Liver (tissue), 3 donors: ENCODE data around the gene CDH1.

Experiments
- EGR1 ChIP-seq, 2 donors: IDR thresholded peaks; 2 replicates each; pipeline ENCODE4 v1.6.1; 2016 to 2018; ENCODE audit warnings: antibody characterized with exemption in 2 of 2, low read depth in 2 of 2
- RAD21 ChIP-seq, 2 donors: IDR thresholded peaks; 2 replicates each; pipeline ENCODE4 v1.6.1; 2016; ENCODE audit warnings: antibody characterized with exemption in 2 of 2, mild to moderate bottlenecking in 2 of 2
- SP1 ChIP-seq: IDR thresholded peaks from 2 replicates; pipeline ENCODE4 v1.6.1; 2018; ENCODE audit warnings: antibody characterized with exemption, mild to moderate bottlenecking
- TAF1 ChIP-seq: conservative IDR thresholded peaks from 2 replicates; pipeline ENCODE4 v1.6.1; 2016; ENCODE audit warnings: antibody characterized with exemption, mild to moderate bottlenecking
- YY1 ChIP-seq: IDR thresholded peaks from 2 replicates; pipeline ENCODE4 v1.6.1; 2016; ENCODE audit warnings: antibody characterized with exemption, mild to moderate bottlenecking
- TF ChIP-seq, protein P1 (sequence below): fragments of 150-350 bp; IDR thresholded peaks from 2 replicates; pipeline ENCODE4 v1.5.1; 2017; ENCODE audit warnings: improper control_type of control experiment, low read depth, low read length; ENCODE audit not compliant: missing input control
- TF ChIP-seq, protein P2 (sequence below): IDR thresholded peaks from 2 replicates; pipeline ENCODE4 v1.6.1; 2016; ENCODE audit warnings: antibody characterized with exemption, mild to moderate bottlenecking
- TF ChIP-seq, protein P3 (sequence below): IDR thresholded peaks from 2 replicates; pipeline ENCODE4 v1.6.1; 2016; ENCODE audit warnings: antibody characterized with exemption
- TF ChIP-seq, protein P4 (sequence below): IDR thresholded peaks from 2 replicates; pipeline ENCODE4 v1.6.1; 2016; ENCODE audit warnings: antibody characterized with exemption
- donor health status: healthy.
- donor health status: healthy.

DNA sequence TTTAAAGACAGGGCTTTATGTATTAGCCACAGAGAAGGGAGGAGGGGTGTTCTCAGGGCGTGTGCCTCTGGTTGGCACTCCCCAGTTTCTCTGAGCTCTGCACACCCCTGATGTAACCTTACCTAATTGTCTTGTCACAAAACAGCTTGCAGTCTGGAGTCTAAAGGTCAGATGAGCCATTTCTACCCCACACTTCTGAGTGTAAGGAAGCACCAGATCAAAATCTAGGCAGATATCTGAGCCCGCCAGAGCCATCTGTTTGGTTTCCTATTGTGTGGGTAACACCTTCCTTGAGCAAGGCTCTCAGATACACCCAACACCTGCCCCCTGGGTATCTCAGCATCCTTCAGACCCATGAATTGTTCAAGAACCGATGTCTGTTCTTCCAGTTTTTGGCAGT lies 15.5 kb downstream of the CDH1 start:
- TF ChIP-seq EGR1 (IDR thresholded peaks at IDR 0.05; ENCODE audit: low read depth in 2 of 2) (no peak), TAF1 (no peak), SP1 (no peak), RAD21 (IDR thresholded peaks at IDR 0.05) (no peak), YY1 (no peak)
- TF ChIP-seq, protein P1, sequence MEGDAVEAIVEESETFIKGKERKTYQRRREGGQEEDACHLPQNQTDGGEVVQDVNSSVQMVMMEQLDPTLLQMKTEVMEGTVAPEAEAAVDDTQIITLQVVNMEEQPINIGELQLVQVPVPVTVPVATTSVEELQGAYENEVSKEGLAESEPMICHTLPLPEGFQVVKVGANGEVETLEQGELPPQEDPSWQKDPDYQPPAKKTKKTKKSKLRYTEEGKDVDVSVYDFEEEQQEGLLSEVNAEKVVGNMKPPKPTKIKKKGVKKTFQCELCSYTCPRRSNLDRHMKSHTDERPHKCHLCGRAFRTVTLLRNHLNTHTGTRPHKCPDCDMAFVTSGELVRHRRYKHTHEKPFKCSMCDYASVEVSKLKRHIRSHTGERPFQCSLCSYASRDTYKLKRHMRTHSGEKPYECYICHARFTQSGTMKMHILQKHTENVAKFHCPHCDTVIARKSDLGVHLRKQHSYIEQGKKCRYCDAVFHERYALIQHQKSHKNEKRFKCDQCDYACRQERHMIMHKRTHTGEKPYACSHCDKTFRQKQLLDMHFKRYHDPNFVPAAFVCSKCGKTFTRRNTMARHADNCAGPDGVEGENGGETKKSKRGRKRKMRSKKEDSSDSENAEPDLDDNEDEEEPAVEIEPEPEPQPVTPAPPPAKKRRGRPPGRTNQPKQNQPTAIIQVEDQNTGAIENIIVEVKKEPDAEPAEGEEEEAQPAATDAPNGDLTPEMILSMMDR, result no peak
- TF ChIP-seq, protein P2, sequence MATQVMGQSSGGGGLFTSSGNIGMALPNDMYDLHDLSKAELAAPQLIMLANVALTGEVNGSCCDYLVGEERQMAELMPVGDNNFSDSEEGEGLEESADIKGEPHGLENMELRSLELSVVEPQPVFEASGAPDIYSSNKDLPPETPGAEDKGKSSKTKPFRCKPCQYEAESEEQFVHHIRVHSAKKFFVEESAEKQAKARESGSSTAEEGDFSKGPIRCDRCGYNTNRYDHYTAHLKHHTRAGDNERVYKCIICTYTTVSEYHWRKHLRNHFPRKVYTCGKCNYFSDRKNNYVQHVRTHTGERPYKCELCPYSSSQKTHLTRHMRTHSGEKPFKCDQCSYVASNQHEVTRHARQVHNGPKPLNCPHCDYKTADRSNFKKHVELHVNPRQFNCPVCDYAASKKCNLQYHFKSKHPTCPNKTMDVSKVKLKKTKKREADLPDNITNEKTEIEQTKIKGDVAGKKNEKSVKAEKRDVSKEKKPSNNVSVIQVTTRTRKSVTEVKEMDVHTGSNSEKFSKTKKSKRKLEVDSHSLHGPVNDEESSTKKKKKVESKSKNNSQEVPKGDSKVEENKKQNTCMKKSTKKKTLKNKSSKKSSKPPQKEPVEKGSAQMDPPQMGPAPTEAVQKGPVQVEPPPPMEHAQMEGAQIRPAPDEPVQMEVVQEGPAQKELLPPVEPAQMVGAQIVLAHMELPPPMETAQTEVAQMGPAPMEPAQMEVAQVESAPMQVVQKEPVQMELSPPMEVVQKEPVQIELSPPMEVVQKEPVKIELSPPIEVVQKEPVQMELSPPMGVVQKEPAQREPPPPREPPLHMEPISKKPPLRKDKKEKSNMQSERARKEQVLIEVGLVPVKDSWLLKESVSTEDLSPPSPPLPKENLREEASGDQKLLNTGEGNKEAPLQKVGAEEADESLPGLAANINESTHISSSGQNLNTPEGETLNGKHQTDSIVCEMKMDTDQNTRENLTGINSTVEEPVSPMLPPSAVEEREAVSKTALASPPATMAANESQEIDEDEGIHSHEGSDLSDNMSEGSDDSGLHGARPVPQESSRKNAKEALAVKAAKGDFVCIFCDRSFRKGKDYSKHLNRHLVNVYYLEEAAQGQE, result no peak
- TF ChIP-seq, protein P3, sequence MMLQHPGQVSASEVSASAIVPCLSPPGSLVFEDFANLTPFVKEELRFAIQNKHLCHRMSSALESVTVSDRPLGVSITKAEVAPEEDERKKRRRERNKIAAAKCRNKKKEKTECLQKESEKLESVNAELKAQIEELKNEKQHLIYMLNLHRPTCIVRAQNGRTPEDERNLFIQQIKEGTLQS, result no peak
- TF ChIP-seq, protein P4, sequence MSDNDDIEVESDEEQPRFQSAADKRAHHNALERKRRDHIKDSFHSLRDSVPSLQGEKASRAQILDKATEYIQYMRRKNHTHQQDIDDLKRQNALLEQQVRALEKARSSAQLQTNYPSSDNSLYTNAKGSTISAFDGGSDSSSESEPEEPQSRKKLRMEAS, result no peak
